Subcutaneous adipose tissue (tissue), 4 donors: ENCODE results near the gene RINL. TPM values are rescaled to one million over a fixed set of nuclear protein-coding genes. Genes with fewer than 3 reads are reported as not detected.

Experiments used
- total RNA-seq, 4 donors: library from RNA; depleted of rRNA; stranded (reverse); fragments of >200 nt; gene quantifications; one replicate each; pipeline ENCODE4 v1.1.0, GENCODE V29; 2016
- TF ChIP-seq, protein P1 (sequence below): fragments of 450-650 bp; IDR thresholded peaks from one replicate; pipeline ENCODE4 v1.5.1; 2016; ENCODE audit warnings: low read depth, mild to moderate bottlenecking, control low read depth, antibody characterized with exemption, moderate library complexity

Gene RINL
- total RNA-seq, 4 donors from 2014 or later = 3.6 to 11.0 (median 4.6) TPM

DNA sequence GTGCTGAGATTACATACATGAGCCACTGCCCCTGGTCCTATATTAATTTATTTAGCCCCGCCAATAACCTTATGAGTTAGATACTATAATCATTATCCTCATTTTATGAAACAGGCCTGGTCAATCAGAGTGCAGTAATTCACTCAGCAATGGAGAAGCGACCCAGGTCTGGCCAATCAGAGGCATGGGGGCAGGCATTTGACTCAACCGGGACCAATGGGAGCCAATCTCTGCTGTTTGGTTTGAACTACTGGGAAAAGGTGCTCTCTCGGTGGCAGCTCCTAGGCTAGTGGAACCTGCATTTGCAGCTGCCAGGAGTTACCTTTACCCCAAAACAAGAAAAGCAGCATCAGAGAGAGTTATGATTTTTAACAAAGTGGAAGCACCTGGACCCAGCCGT is 14.8 kb upstream of the RINL start:
- TF ChIP-seq, protein P1, sequence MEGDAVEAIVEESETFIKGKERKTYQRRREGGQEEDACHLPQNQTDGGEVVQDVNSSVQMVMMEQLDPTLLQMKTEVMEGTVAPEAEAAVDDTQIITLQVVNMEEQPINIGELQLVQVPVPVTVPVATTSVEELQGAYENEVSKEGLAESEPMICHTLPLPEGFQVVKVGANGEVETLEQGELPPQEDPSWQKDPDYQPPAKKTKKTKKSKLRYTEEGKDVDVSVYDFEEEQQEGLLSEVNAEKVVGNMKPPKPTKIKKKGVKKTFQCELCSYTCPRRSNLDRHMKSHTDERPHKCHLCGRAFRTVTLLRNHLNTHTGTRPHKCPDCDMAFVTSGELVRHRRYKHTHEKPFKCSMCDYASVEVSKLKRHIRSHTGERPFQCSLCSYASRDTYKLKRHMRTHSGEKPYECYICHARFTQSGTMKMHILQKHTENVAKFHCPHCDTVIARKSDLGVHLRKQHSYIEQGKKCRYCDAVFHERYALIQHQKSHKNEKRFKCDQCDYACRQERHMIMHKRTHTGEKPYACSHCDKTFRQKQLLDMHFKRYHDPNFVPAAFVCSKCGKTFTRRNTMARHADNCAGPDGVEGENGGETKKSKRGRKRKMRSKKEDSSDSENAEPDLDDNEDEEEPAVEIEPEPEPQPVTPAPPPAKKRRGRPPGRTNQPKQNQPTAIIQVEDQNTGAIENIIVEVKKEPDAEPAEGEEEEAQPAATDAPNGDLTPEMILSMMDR = no peak

DNA sequence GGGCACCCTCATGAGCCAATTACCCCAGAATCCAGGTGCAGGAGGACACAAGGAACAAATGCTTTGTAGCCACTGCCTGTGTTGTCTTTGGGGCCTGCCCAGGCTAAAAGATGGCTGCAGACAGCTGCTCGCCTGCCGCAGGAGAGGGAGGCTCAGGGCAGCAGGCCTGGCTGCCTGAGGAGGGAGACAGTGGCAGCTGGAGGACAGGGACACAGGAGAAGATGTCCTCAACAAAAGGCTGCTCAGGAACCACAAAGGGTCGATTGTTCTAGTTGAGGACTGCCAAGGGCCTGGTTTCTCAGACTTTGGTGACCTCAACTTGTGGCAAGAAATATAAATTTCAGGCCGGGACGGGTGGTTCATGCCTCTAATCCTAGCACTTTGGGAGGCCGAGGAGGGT is 13.7 kb upstream of the RINL start:
- TF ChIP-seq, protein P1 = no peak

DNA sequence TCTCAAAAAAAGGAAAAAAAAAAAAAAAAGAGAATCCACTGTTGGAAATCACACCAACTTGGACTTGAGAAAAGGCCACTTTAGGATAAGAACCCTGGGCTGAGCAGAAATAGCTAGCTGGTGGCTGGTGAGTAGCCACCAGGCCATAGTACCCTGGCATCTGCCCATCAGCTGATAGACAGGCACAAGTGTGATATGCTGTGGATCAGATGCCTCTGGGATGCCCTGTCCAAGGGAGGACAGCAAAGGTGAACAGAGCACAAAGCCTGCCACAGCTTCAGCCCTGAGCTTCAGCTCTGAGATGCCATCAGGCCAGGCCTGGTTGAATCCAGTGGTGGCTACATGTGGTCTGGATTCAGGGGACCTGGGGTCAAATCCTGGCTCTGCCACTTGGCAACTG is 12.6 kb upstream of the RINL start:
- TF ChIP-seq, protein P1 = no peak

DNA sequence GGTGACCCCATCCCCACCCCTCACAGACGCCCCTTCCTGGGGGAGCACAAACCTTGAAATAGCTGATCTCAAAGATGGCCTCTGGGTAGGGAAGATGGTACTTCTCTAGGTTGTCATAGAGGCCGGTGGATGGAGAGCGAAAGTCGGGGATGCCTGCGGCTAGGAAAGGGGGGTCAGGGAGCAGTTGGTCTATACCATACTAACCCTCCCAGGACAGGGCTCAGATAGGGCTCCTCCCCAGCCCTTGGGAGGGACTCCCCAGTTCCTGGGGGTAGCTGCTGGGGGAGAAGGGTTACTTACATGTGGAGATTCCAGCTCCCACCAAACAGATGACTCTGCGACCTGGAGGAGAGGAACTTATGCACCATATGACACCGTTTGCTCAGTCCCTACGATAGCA is 11.7 kb upstream of the RINL start:
- TF ChIP-seq, protein P1 = no peak

DNA sequence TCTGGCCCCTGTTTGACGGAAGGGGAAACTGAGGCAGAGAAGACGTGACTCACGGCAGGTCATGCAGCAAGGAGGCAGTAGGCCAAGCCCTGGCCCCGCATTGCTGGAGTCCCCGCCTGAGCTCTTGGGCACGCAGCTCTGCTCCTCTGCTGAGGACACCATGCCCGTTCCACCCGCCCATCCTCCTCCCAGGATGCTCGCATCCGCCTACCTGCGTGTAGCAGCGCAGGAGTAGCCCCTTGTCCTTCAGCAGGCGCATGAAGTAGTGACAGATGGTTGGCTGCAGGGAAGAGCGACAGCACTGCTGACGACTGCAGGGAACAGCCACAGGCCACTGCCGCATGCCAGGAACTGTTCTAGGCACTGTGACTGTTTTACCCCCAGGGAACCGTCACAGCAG is 10.8 kb upstream of the RINL start:
- TF ChIP-seq, protein P1 = no peak

DNA sequence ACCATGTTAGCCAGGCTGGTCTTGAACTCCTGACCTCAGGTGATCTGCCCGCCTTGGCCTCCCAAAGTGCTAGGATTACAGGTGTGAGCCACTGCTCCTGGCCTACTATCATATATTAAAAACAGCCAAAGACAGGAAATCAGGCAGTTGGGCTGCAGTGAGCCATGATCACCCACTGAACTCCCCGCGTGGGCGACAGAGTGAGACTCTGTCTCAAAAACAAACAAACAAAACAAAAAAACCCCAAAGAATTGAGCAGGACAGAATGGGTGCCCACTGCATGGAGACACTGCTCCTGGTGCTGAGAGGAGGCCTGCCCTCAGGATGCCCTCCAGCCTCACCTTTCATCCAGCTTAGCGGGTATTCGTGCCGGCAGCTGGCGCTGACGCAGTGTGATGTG is 5.2 kb upstream of the RINL start:
- TF ChIP-seq, protein P1 = no peak

DNA sequence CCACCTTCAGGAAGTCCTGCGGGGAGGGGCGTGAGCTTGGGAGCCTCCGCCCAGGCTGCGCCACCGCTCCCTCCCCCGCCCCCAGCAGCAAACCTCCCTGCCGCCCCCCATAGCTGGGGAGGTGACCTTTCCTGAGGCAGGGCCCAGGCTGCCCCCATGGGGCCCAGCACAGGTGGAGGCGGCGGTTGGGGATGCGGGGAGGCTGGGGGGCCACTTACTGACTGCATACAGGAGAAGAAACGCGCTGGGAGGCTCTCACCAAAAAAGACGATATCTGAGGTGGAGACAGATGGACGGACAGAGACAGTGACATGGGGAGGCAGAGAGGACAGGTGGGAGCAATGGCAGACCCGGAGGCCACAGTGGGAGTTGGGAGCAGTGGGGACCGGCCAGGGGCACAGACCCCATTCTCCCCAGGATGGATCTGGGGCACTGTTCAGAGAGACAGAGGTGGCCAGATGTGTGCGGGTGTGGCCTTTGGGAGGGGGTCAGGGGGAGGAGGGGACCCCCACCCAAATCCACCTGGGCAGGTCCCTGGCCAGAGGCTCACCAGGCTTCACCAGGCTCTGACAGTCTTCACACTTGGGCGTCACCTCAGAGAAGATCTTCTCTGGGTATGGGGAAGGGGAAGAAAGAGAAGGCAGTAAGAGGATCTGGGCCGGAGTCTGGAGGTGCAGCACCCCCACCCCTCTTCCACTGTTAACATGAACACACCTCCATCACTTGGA is 3.0 kb upstream of the RINL start:
- TF ChIP-seq, protein P1 = no peak
